Testis (tissue), 2 donors: Measurements from ENCODE around the gene KAT6B.

ENCODE experiments used
- POLR2A ChIP-seq: fragments of 450-650 bp; IDR thresholded peaks from one replicate; pipeline ENCODE4 v1.6.1; 2017; ENCODE audit warnings: antibody characterized with exemption, mild to moderate bottlenecking, moderate library complexity
- TF ChIP-seq, protein P1 (sequence below), 3 experiments: fragments of 450-650 bp in 2 of 3; fragments of 200-600 bp in 1 of 3; sonication (generic) in 1 of 3; IDR thresholded peaks; one replicate each; pipeline ENCODE4 v1.5.1; 2016 to 2019; ENCODE audit warnings: antibody characterized with exemption in 3 of 3, mild to moderate bottlenecking in 2 of 3, moderate library complexity in 1 of 3

DNA sequence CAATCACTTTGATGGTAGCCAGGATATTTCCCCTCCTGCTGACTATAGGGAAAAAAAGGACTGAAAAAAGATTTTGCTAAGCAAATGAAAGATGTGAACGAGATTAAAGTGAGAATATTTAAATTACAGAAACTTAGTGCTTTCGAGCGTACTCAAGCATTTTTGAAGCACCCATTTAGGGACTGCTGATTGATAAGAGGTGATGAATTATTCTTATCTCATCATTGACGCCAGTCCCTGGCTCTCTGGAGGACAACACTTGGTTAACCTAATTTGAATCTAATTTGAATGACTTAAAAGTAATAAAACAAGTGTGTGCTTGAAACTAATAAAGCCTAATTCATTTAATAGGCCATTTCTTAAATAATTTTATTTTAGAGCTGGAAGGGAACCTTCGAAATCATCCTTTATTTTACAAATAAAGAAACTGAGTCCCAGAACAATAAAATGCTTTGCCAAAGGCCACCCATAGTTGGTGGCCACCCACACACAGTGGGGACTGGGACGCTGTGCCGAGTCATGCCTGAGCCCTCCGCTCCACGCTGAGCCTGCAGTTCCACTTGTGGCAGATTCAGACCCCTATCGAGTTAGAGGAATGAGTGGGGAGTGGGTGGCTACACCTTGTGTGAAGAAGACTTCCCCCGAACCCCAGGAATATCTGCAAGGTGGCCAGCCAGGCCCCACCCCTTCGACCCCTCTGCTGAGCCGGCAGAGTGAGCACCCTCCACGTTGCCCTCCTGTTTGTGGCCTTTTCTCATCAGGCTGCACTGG, 223.9 kb downstream of the KAT6B start:
- no peak for TF ChIP-seq POLR2A
- TF ChIP-seq, protein P1, sequence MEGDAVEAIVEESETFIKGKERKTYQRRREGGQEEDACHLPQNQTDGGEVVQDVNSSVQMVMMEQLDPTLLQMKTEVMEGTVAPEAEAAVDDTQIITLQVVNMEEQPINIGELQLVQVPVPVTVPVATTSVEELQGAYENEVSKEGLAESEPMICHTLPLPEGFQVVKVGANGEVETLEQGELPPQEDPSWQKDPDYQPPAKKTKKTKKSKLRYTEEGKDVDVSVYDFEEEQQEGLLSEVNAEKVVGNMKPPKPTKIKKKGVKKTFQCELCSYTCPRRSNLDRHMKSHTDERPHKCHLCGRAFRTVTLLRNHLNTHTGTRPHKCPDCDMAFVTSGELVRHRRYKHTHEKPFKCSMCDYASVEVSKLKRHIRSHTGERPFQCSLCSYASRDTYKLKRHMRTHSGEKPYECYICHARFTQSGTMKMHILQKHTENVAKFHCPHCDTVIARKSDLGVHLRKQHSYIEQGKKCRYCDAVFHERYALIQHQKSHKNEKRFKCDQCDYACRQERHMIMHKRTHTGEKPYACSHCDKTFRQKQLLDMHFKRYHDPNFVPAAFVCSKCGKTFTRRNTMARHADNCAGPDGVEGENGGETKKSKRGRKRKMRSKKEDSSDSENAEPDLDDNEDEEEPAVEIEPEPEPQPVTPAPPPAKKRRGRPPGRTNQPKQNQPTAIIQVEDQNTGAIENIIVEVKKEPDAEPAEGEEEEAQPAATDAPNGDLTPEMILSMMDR (IDR thresholded peaks at IDR 0.05) = no peak
